ENCODE data around the gene CHCHD1. TPM values are rescaled to one million over a fixed set of nuclear protein-coding genes. Genes with fewer than 3 reads are reported as not detected.
"Not testable (repeated sequence)": the region's sequence is repeated elsewhere in the genome, so short reads cannot be mapped to it uniquely, and the experiment has no call there.

Gene CHCHD1
- polyA plus RNA-seq, 2 donors = 53.5 to 63.5 TPM

DNA sequence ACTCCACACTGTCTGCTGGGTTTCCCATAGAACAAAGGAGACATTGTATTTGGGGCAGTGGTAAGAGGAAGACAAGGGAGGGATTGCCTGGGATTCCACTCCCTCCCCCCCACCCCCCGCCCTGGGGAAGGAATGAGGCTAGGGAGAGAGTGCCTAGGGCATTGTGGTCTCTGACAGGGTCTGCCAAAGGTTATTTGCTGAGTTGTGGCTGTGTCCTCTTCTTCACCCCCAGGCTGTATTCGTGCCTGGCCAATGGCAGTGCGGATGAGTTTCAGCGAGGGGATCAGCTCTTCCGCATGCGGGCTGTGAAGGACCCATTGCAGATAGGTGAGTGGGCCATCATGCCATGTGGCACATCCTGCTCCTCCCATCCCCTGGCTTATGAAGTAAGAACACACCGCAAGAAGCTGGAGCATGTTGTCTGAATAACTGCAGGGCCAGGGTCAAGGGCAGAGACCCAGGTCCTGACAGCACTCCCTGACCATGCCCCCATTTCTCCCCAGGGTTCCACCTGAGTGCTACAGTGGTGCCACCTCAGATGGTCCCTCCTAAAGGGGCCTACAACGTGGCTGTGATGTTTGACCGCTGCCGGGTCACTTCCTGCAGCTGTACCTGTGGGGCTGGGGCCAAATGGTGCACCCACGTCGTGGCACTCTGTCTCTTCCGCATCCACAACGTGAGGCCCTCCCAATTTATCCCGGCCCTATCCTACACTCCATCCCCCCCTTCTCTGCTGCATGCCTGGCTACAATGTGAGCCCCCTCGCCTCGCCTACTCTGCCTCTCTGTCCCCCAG, 7.2 kb downstream of the CHCHD1 start:
- peaks cover 36 to 48% of the 10 kb centered on the region in 2 donors for H3K36me3 ChIP-seq (ENCODE audit: control insufficient read depth in 2 of 2, insufficient read depth in 2 of 2, low read length in 1 of 2)

GRCh38 chr10:73789659-73790055, 7.8 kb downstream of the CHCHD1 start:
- Histone ChIP-seq H3K36me3 (ENCODE audit: control insufficient read depth in 2 of 2, insufficient read depth in 2 of 2, low read length in 1 of 2) (peaks cover 40 to 54% of the 10 kb centered on the region in 2 donors), H3K9me3 (ENCODE audit: control insufficient read depth in 2 of 2, insufficient read depth in 1 of 2, low read depth in 1 of 2, low read length in 1 of 2) (no peaks in the 10 kb centered on the region), H3K4me1 (ENCODE audit: control insufficient read depth in 2 of 2, insufficient read depth in 2 of 2, low read length in 1 of 2) (peaks cover 4% of the 10 kb centered on the region in 2 donors), H3K4me3 (ENCODE audit: low read depth in 1 of 2, low read length in 2 of 2) (no peak overlapping the region), H3K27ac (ENCODE audit: low read depth in 2 of 2, low read length in 1 of 2) (no peak overlapping the region), H3K27me3 (ENCODE audit: control insufficient read depth in 1 of 2, insufficient read depth in 2 of 2, low read length in 2 of 2) (no peaks in the 10 kb centered on the region)
- WGBS, 2 donors = 87 to 91% methylated on average over 10 of the region's 10 CpGs

More for the DNA sequence above, 7.2 kb downstream of the CHCHD1 start:
- H3K9me3 ChIP-seq (ENCODE audit: control insufficient read depth in 2 of 2, insufficient read depth in 1 of 2, low read depth in 1 of 2, low read length in 1 of 2) = no peaks in the 10 kb centered on the region
- no peak overlapping the region for H3K27ac ChIP-seq (ENCODE audit: low read depth in 2 of 2, low read length in 1 of 2)
- no peaks in the 10 kb centered on the region for H3K27me3 ChIP-seq (ENCODE audit: control insufficient read depth in 1 of 2, insufficient read depth in 2 of 2, low read length in 2 of 2)
- WGBS, 2 donors = 83 to 87% methylated on average over 17 of the region's 17 CpGs
- no peak overlapping the region for H3K4me3 ChIP-seq (ENCODE audit: low read depth in 1 of 2, low read length in 2 of 2)
- H3K4me1 ChIP-seq (ENCODE audit: control insufficient read depth in 2 of 2, insufficient read depth in 2 of 2, low read length in 1 of 2) = peaks cover 4% of the 10 kb centered on the region in 2 donors

DNA sequence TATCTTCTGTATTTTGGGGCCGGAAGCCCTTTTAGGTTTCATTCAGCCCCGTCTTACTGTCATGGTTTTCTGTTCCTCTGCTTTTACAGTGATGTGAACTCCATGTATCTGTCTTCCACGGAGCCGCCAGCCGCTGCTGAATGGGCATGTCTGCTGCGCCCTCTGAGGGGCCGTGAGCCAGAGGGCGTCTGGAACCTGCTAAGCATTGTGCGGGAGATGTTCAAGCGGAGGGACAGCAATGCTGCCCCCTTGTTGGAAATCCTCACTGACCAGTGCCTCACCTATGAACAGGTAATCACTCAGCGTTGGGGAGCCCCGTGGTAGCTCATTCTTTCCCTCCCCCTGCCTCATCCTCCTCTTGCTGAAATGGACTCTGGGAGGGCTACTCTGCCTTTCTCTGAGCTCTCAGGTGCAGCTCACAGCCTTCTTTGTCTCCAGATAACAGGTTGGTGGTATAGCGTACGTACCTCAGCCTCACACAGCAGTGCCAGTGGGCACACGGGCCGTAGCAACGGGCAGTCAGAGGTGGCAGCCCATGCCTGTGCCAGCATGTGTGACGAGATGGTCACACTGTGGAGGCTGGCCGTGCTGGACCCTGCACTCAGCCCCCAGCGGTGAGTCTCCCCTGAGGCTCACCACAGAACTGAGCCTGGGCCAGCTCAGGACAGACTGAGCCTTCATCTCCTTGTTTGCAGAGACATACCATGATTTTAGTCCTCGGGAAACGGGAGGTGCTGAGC, 9.2 kb downstream of the CHCHD1 start:
- Histone ChIP-seq H3K27ac (ENCODE audit: low read depth in 2 of 2, low read length in 1 of 2) (no peak overlapping the region), H3K36me3 (ENCODE audit: control insufficient read depth in 2 of 2, insufficient read depth in 2 of 2, low read length in 1 of 2) (peaks cover 40 to 61% of the 10 kb centered on the region in 2 donors), H3K9me3 (ENCODE audit: control insufficient read depth in 2 of 2, insufficient read depth in 1 of 2, low read depth in 1 of 2, low read length in 1 of 2) (no peaks in the 10 kb centered on the region), H3K27me3 (ENCODE audit: control insufficient read depth in 1 of 2, insufficient read depth in 2 of 2, low read length in 2 of 2) (no peaks in the 10 kb centered on the region), H3K4me3 (ENCODE audit: low read depth in 1 of 2, low read length in 2 of 2) (no peak overlapping the region), H3K4me1 (ENCODE audit: control insufficient read depth in 2 of 2, insufficient read depth in 2 of 2, low read length in 1 of 2) (peaks cover 4% of the 10 kb centered on the region in 2 donors)
- 91 to 93% methylated on average over 22 of the region's 22 CpGs for WGBS, 2 donors

DNA sequence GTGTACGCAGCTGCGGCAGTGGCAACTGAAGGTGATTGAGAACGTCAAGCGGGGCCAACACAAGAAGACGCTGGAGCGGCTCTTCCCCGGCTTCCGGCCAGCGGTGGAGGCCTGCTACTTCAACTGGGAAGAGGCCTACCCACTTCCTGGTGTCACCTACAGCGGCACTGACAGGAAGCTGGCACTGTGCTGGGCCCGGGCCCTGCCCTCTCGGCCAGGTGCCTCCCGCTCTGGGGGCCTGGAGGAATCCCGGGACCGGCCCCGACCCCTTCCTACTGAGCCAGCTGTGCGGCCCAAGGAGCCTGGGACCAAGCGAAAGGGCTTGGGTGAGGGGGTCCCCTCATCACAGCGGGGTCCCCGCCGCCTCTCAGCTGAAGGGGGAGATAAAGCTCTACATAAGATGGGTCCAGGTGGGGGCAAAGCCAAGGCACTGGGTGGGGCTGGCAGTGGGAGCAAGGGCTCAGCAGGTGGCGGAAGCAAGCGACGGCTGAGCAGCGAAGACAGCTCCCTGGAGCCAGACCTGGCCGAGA, 10.1 kb downstream of the CHCHD1 start:
- 94 to 95% methylated on average over 26 of the region's 26 CpGs for WGBS, 2 donors
- H3K4me1 ChIP-seq (ENCODE audit: control insufficient read depth in 2 of 2, insufficient read depth in 2 of 2, low read length in 1 of 2) = peaks cover 0 to 4% of the 10 kb centered on the region in 2 donors

GRCh38 chr10:73793456-73793855, 11.6 kb downstream of the CHCHD1 start:
- no peak overlapping the region for H3K27ac ChIP-seq (ENCODE audit: low read depth in 2 of 2, low read length in 1 of 2)
- peaks cover 55 to 79% of the 10 kb centered on the region in 2 donors for H3K36me3 ChIP-seq (ENCODE audit: control insufficient read depth in 2 of 2, insufficient read depth in 2 of 2, low read length in 1 of 2)
- no peaks in the 10 kb centered on the region for H3K27me3 ChIP-seq (ENCODE audit: control insufficient read depth in 1 of 2, insufficient read depth in 2 of 2, low read length in 2 of 2)
- WGBS, 2 donors = 88 to 91% methylated on average over 5 of the region's 5 CpGs
- H3K9me3 ChIP-seq (ENCODE audit: control insufficient read depth in 2 of 2, insufficient read depth in 1 of 2, low read depth in 1 of 2, low read length in 1 of 2) = no peaks in the 10 kb centered on the region
- no peak overlapping the region for H3K4me3 ChIP-seq (ENCODE audit: low read depth in 1 of 2, low read length in 2 of 2)
- H3K4me1 ChIP-seq (ENCODE audit: control insufficient read depth in 2 of 2, insufficient read depth in 2 of 2, low read length in 1 of 2) = peaks cover 0 to 1% of the 10 kb centered on the region in 2 donors

More for the DNA sequence above, 10.1 kb downstream of the CHCHD1 start:
- Histone ChIP-seq H3K27me3 (ENCODE audit: control insufficient read depth in 1 of 2, insufficient read depth in 2 of 2, low read length in 2 of 2) (no peaks in the 10 kb centered on the region), H3K9me3 (ENCODE audit: control insufficient read depth in 2 of 2, insufficient read depth in 1 of 2, low read depth in 1 of 2, low read length in 1 of 2) (no peaks in the 10 kb centered on the region), H3K27ac (ENCODE audit: low read depth in 2 of 2, low read length in 1 of 2) (no peak overlapping the region), H3K4me3 (ENCODE audit: low read depth in 1 of 2, low read length in 2 of 2) (no peak overlapping the region), H3K36me3 (ENCODE audit: control insufficient read depth in 2 of 2, insufficient read depth in 2 of 2, low read length in 1 of 2) (peaks cover 45 to 66% of the 10 kb centered on the region in 2 donors)

DNA sequence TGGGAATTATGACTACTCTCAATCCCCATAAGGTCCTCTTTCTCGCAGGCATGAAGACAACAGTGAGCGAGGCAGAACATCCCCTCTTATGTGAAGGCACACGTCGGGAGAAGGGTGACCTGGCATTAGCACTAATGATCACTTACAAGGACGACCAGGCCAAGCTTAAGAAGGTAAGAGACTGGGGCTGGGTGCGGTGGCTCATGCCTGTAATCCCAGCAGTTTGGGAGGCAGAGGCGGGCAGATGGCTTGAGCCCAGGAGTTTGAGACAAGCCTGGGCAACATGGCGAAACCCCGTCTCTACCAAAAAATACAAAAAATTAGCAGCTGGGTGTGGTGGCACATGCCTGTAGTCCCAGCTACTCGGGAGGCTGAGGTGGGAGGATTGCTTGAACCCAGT, 13.6 kb downstream of the CHCHD1 start:
- WGBS, 2 donors = 87 to 88% methylated on average over 10 of the region's 10 CpGs
- H3K36me3 ChIP-seq (ENCODE audit: control insufficient read depth in 2 of 2, insufficient read depth in 2 of 2, low read length in 1 of 2) = peaks cover 45 to 80% of the 10 kb centered on the region in 2 donors
- H3K27ac ChIP-seq (ENCODE audit: low read depth in 2 of 2, low read length in 1 of 2); H3K27me3 ChIP-seq (ENCODE audit: control insufficient read depth in 1 of 2, insufficient read depth in 2 of 2, low read length in 2 of 2); H3K4me3 ChIP-seq (ENCODE audit: low read depth in 1 of 2, low read length in 2 of 2); H3K9me3 ChIP-seq (ENCODE audit: control insufficient read depth in 2 of 2, insufficient read depth in 1 of 2, low read depth in 1 of 2, low read length in 1 of 2); H3K4me1 ChIP-seq (ENCODE audit: control insufficient read depth in 2 of 2, insufficient read depth in 2 of 2, low read length in 1 of 2): not testable (repeated sequence)

DNA sequence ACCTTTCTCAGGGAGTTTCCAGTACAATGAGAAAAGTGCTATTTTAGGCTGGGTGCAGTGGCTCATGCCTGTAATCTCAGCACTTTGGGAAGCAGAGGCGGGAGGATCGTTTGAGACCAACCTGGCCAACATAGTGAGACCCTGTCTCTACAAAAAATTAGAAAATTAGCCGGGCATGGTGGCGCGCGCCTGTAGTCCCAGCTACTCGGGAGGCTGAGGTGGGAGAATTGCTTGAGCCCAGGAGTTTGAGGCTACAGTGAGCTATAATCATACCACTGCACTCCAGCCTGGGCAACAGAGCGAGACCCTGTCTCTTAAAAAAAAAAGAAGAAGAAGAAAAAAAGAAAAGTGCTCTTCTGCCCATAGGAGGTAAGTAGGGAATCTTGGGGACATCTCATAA, 14.2 kb downstream of the CHCHD1 start:
- not testable (repeated sequence) for H3K9me3 ChIP-seq (ENCODE audit: control insufficient read depth in 2 of 2, insufficient read depth in 1 of 2, low read depth in 1 of 2, low read length in 1 of 2); H3K4me3 ChIP-seq (ENCODE audit: low read depth in 1 of 2, low read length in 2 of 2); H3K27me3 ChIP-seq (ENCODE audit: control insufficient read depth in 1 of 2, insufficient read depth in 2 of 2, low read length in 2 of 2); H3K4me1 ChIP-seq (ENCODE audit: control insufficient read depth in 2 of 2, insufficient read depth in 2 of 2, low read length in 1 of 2); H3K27ac ChIP-seq (ENCODE audit: low read depth in 2 of 2, low read length in 1 of 2)
- H3K36me3 ChIP-seq (ENCODE audit: control insufficient read depth in 2 of 2, insufficient read depth in 2 of 2, low read length in 1 of 2) = peaks cover 47 to 79% of the 10 kb centered on the region in 2 donors
- WGBS, 2 donors = 97 to 98% methylated on average over 8 of the region's 8 CpGs

- no peak overlapping the region for H3K4me3 ChIP-seq (ENCODE audit: low read depth in 1 of 2, low read length in 2 of 2)
- no peaks in the 10 kb centered on the region for H3K9me3 ChIP-seq (ENCODE audit: control insufficient read depth in 2 of 2, insufficient read depth in 1 of 2, low read depth in 1 of 2, low read length in 1 of 2)
- 76 to 87% methylated on average over 5 of the region's 5 CpGs for WGBS, 2 donors
- peaks cover 2 to 3% of the 10 kb centered on the region in 2 donors for H3K4me1 ChIP-seq (ENCODE audit: control insufficient read depth in 2 of 2, insufficient read depth in 2 of 2, low read length in 1 of 2)
- H3K27ac ChIP-seq (ENCODE audit: low read depth in 2 of 2, low read length in 1 of 2) = no peak overlapping the region
- peaks cover 45 to 77% of the 10 kb centered on the region in 2 donors for H3K36me3 ChIP-seq (ENCODE audit: control insufficient read depth in 2 of 2, insufficient read depth in 2 of 2, low read length in 1 of 2)
- no peaks in the 10 kb centered on the region for H3K27me3 ChIP-seq (ENCODE audit: control insufficient read depth in 1 of 2, insufficient read depth in 2 of 2, low read length in 2 of 2)
These were observed 14.9 kb downstream of the CHCHD1 start for GRCh38 chr10:73796766-73797165.

DNA sequence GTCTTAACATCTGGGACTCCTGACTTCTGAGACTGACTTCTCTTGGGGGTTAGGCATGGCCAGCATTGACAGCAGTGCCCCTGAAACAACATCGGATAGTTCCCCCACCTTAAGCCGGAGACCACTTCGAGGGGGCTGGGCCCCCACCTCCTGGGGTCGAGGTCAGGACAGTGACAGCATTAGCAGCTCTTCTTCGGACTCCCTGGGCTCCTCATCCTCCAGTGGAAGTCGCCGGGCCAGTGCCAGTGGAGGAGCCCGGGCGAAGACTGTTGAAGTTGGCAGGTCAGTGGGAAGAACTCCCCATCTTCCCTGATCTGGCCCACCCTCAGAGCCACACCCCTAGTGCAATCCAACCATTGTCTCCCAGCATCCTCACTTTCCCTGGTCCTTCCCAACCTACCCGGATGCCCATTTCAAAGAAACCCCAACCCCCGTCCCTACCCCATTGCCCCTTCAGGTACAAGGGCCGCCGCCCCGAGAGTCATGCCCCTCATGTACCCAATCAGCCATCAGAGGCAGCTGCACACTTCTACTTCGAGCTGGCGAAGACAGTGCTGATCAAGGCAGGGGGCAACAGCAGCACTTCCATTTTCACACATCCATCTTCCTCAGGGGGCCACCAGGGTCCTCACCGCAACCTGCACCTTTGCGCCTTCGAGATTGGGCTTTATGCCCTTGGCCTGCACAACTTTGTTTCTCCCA, 15.6 kb downstream of the CHCHD1 start:
- Histone ChIP-seq H3K4me3 (ENCODE audit: low read depth in 1 of 2, low read length in 2 of 2) (no peak overlapping the region), H3K4me1 (ENCODE audit: control insufficient read depth in 2 of 2, insufficient read depth in 2 of 2, low read length in 1 of 2) (peaks cover 2 to 3% of the 10 kb centered on the region in 2 donors), H3K9me3 (ENCODE audit: control insufficient read depth in 2 of 2, insufficient read depth in 1 of 2, low read depth in 1 of 2, low read length in 1 of 2) (no peaks in the 10 kb centered on the region), H3K27ac (ENCODE audit: low read depth in 2 of 2, low read length in 1 of 2) (no peak overlapping the region), H3K27me3 (ENCODE audit: control insufficient read depth in 1 of 2, insufficient read depth in 2 of 2, low read length in 2 of 2) (no peaks in the 10 kb centered on the region), H3K36me3 (ENCODE audit: control insufficient read depth in 2 of 2, insufficient read depth in 2 of 2, low read length in 1 of 2) (peaks cover 38 to 76% of the 10 kb centered on the region in 2 donors)
- 87 to 92% methylated on average over 19 of the region's 19 CpGs for WGBS, 2 donors

Data from esophagus (tissue), 2 donors.